Esophagus squamous epithelium (tissue), 4 donors: ENCODE results near the gene CTSA.

Source experiments
- CTCF ChIP-seq, 6 experiments: fragments of 450-650 bp in 4 of 6; fragments of 200-600 bp in 2 of 6; sonication (generic) in 2 of 6; IDR thresholded peaks; one replicate each; pipeline ENCODE4 v1.5.1; 2016 to 2019; ENCODE audit warnings: antibody characterized with exemption in 6 of 6, mild to moderate bottlenecking in 4 of 6, moderate library complexity in 4 of 6
- POLR2A ChIP-seq, 4 donors: fragments of 450-650 bp; IDR thresholded peaks; one replicate each; pipeline ENCODE4 v1.6.1; 2017; ENCODE audit warnings: antibody characterized with exemption in 4 of 4, mild to moderate bottlenecking in 4 of 4, moderate library complexity in 3 of 4

- no peak for TF ChIP-seq CTCF (IDR thresholded peaks at IDR 0.05)
- no peak for TF ChIP-seq POLR2A (IDR thresholded peaks at IDR 0.05)
These were observed 53.2 kb downstream of the CTSA start for GRCh38 chr20:45944151-45944964.
